ENCODE measurements around the gene HMGCLL1. TPM values are rescaled to one million over a fixed set of nuclear protein-coding genes. Genes with fewer than 3 reads are reported as not detected.

The HMGCLL1 gene
- polyA plus RNA-seq, 1 of the 3 experiments (the other 2 are of a cell fraction): not detected

DNA sequence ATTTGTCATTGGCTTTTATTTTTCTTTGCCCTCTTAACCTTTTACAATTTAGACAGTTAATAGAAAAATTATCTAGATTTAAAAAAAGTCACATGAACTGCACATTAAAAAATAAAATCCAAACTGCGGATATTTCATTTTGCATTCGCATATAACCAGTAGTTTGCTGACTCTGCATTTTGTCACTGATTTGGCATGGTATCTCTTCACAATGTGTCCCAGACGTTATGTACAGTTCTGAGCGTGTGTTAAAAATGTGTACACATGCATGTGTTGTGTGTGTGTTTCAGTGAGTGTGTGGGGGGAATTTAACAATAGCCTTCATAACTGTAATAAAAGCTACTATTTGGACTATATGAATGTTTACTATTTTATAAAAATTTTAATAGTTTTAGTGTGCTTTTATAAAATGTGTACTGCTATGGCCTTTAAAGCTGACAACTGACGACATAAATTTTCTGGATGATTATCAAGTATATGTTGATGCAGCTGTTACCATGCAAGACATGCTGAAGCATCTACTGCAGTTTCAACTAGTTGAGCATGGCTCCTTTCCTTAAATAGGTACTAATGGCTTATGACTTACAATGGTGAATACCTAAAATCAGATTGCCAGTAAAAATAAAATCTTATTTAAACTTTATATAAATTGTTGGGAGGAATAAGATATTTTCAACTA, 67.7 kb downstream of the HMGCLL1 start:
- no peaks in the 10 kb centered on the region for H4K20me1 ChIP-seq (ENCODE audit: insufficient read depth)
- CTCF ChIA-PET: interaction anchor here (0.5 kb wide), 1 partner anchor 722 kb away, joined by 3 read pairs; no protein-coding TSS in a partner anchor
- no peaks in the 10 kb centered on the region for H3K9me3 ChIP-seq
- DNase-seq: no peak
- H3K27ac ChIP-seq (ENCODE audit: low read depth in 2 of 2, low read length in 1 of 2): no peak overlapping the region
- no peak overlapping the region for H3K4me3 ChIP-seq (ENCODE audit: low read depth in 2 of 2, low read length in 1 of 2)
- no peaks in the 10 kb centered on the region for H3K36me3 ChIP-seq (replicated peaks in 1 of 2; ENCODE audit: control insufficient read depth in 1 of 2, insufficient read depth in 2 of 2, low read length in 1 of 2)
- POLR2A ChIA-PET: no interaction called here
- no peaks in the 10 kb centered on the region for H3K27me3 ChIP-seq (ENCODE audit: insufficient read depth)
- H3F3A ChIP-seq (replicated peaks; ENCODE audit: insufficient read depth): no peaks in the 10 kb centered on the region
- no peaks in the 10 kb centered on the region for H3K9me2 ChIP-seq
- no peaks in the 10 kb centered on the region for H3K79me2 ChIP-seq (ENCODE audit: insufficient read depth)
- no peak overlapping the region for H2AFZ ChIP-seq (ENCODE audit: low read depth)
- H3K9ac ChIP-seq: no peak overlapping the region
- WGBS (ENCODE audit: low lambda C conversion rate): 71% methylated on average over 5 of the region's 5 CpGs
- TF ChIP-seq FOSL2 (IDR thresholded peaks at IDR 0.05; ENCODE audit: borderline replicate concordance, low read depth) (no peak), SIN3A (IDR thresholded peaks at IDR 0.05; ENCODE audit: borderline replicate concordance, low read depth, low read length) (no peak)
- no peak overlapping the region for H3K4me2 ChIP-seq
- no peaks in the 10 kb centered on the region for H3K4me1 ChIP-seq (ENCODE audit: control insufficient read depth in 1 of 2, insufficient read depth in 2 of 2, low read depth in 1 of 2, low read length in 1 of 2)

- no peaks in the 10 kb centered on the region for H3K27me3 ChIP-seq (ENCODE audit: insufficient read depth)
- POLR2A ChIA-PET: no interaction called here
Observed at GRCh38 chr6:55499591-55499990, 79.4 kb downstream of the HMGCLL1 start.

DNA sequence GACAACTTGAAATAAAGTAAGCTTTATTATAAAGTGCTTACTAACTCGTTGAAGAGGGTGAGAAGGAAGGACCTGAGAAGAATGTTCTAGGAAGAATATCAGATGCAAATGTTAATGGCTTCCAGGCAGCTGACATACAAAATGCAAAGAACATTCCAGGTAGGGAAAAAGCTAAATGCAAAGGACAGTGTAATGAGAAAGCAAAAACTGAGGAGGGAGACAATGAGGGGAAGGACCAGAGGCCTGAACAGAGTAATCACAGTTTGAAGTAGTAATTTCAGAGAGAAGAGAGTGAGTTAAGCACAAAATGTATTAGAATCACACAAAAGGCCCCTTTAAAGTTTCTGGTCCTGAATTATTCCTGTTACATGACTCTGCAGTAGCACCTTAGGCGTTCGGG, 81.3 kb downstream of the HMGCLL1 start:
- Histone ChIP-seq H3K9me2 (no peaks in the 10 kb centered on the region), H2AFZ (ENCODE audit: low read depth) (no peak overlapping the region), H3K4me3 (ENCODE audit: low read depth in 2 of 2, low read length in 1 of 2) (no peak overlapping the region), H3K36me3 (replicated peaks in 1 of 2; ENCODE audit: control insufficient read depth in 1 of 2, insufficient read depth in 2 of 2, low read length in 1 of 2) (no peaks in the 10 kb centered on the region), H3K4me1 (ENCODE audit: control insufficient read depth in 1 of 2, insufficient read depth in 2 of 2, low read depth in 1 of 2, low read length in 1 of 2) (no peaks in the 10 kb centered on the region), H3K79me2 (ENCODE audit: insufficient read depth) (no peaks in the 10 kb centered on the region), H4K20me1 (ENCODE audit: insufficient read depth) (no peaks in the 10 kb centered on the region), H3K27me3 (ENCODE audit: insufficient read depth) (no peaks in the 10 kb centered on the region), H3K9ac (no peak overlapping the region), H3F3A (replicated peaks; ENCODE audit: insufficient read depth) (no peaks in the 10 kb centered on the region), H3K9me3 (no peaks in the 10 kb centered on the region), H3K4me2 (no peak overlapping the region), H3K27ac (ENCODE audit: low read depth in 2 of 2, low read length in 1 of 2) (no peak overlapping the region)
- DNase-seq: no peak
- TF ChIP-seq EP300 (IDR thresholded peaks at IDR 0.05; ENCODE audit: borderline replicate concordance in 1 of 2, low read depth in 1 of 2, low read length in 1 of 2) (no peak), RFX5 (IDR thresholded peaks at IDR 0.05; ENCODE audit: low read length) (no peak), FOXJ3 (CRISPR knock-in tag; IDR thresholded peaks at IDR 0.05) (no peak), USF1 (IDR thresholded peaks at IDR 0.05; ENCODE audit: borderline replicate concordance, low read depth) (no peak), ELF1 (IDR thresholded peaks at IDR 0.05) (no peak), YY1 (IDR thresholded peaks at IDR 0.05; ENCODE audit: low read depth) (no peak), RCOR1 (IDR thresholded peaks at IDR 0.05; ENCODE audit: low read length) (no peak), MAX (IDR thresholded peaks at IDR 0.05; ENCODE audit: low read depth) (no peak), GATA2 (CRISPR knock-in tag; IDR thresholded peaks at IDR 0.05) (no peak)
- TF ChIP-seq, protein P1, sequence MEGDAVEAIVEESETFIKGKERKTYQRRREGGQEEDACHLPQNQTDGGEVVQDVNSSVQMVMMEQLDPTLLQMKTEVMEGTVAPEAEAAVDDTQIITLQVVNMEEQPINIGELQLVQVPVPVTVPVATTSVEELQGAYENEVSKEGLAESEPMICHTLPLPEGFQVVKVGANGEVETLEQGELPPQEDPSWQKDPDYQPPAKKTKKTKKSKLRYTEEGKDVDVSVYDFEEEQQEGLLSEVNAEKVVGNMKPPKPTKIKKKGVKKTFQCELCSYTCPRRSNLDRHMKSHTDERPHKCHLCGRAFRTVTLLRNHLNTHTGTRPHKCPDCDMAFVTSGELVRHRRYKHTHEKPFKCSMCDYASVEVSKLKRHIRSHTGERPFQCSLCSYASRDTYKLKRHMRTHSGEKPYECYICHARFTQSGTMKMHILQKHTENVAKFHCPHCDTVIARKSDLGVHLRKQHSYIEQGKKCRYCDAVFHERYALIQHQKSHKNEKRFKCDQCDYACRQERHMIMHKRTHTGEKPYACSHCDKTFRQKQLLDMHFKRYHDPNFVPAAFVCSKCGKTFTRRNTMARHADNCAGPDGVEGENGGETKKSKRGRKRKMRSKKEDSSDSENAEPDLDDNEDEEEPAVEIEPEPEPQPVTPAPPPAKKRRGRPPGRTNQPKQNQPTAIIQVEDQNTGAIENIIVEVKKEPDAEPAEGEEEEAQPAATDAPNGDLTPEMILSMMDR (IDR thresholded peaks at IDR 0.05): no peak
- POLR2A ChIA-PET: no interaction called here
- CTCF ChIA-PET: interaction anchor here (0.7 to 1.3 kb wide), 2 partner anchors 53 to 335 kb away, joined by 3 read pairs; no protein-coding TSS in a partner anchor
- 43% methylated on average over 3 of the region's 3 CpGs for WGBS (ENCODE audit: low lambda C conversion rate)

More at GRCh38 chr6:55499591-55499990, 79.4 kb downstream of the HMGCLL1 start:
- no peak for DNase-seq
- no peak overlapping the region for H2AFZ ChIP-seq (ENCODE audit: low read depth)
- H4K20me1 ChIP-seq (ENCODE audit: insufficient read depth): no peaks in the 10 kb centered on the region
- H3K9me3 ChIP-seq: no peaks in the 10 kb centered on the region
- no peak overlapping the region for H3K4me3 ChIP-seq (ENCODE audit: low read depth in 2 of 2, low read length in 1 of 2)
- H3K27ac ChIP-seq (ENCODE audit: low read depth in 2 of 2, low read length in 1 of 2): no peak overlapping the region
- no peaks in the 10 kb centered on the region for H3K36me3 ChIP-seq (replicated peaks in 1 of 2; ENCODE audit: control insufficient read depth in 1 of 2, insufficient read depth in 2 of 2, low read length in 1 of 2)
- H3K9ac ChIP-seq: no peak overlapping the region
- H3F3A ChIP-seq (replicated peaks; ENCODE audit: insufficient read depth): no peaks in the 10 kb centered on the region
- H3K4me2 ChIP-seq: no peak overlapping the region
- CTCF ChIA-PET: interaction anchor here (1.5 kb wide), 1 partner anchor 15 kb away, joined by 3 read pairs; no protein-coding TSS in a partner anchor
- TF ChIP-seq RFX5 (IDR thresholded peaks at IDR 0.05; ENCODE audit: low read length): no peak
- no peak for TF ChIP-seq FOSL2 (IDR thresholded peaks at IDR 0.05; ENCODE audit: borderline replicate concordance, low read depth)
- TF ChIP-seq ELF1 (IDR thresholded peaks at IDR 0.05): no peak
- TF ChIP-seq JUND (IDR thresholded peaks at IDR 0.05): no peak
- no peak for TF ChIP-seq MXI1 (IDR thresholded peaks at IDR 0.05; ENCODE audit: low read depth, low read length)
- no peak for TF ChIP-seq POLR2AphosphoS5 (IDR thresholded peaks at IDR 0.05; ENCODE audit: low read depth, low read length)
- TF ChIP-seq MEF2A (IDR thresholded peaks at IDR 0.05; ENCODE audit: borderline replicate concordance, low read depth): no peak
- TF ChIP-seq GABPA (IDR thresholded peaks at IDR 0.05; ENCODE audit: low read depth): no peak
- TF ChIP-seq EZH2phosphoT487 (IDR thresholded peaks at IDR 0.05; ENCODE audit: borderline replicate concordance, low read depth): no peak
- no peak for TF ChIP-seq EP300 (IDR thresholded peaks at IDR 0.05; ENCODE audit: borderline replicate concordance in 1 of 2, low read depth in 1 of 2, low read length in 1 of 2)
- TF ChIP-seq CHD2 (IDR thresholded peaks at IDR 0.05; ENCODE audit: low read length, partially characterized antibody): no peak
- no peak for TF ChIP-seq FOXJ3 (CRISPR knock-in tag; IDR thresholded peaks at IDR 0.05)
- no peak for TF ChIP-seq SMC3 (IDR thresholded peaks at IDR 0.05; ENCODE audit: low read depth, low read length)
- TF ChIP-seq RXRA (IDR thresholded peaks at IDR 0.05; ENCODE audit: borderline replicate concordance, low read depth): no peak
- no peak for TF ChIP-seq GATA2 (CRISPR knock-in tag; IDR thresholded peaks at IDR 0.05)
- no peaks in the 10 kb centered on the region for H3K9me2 ChIP-seq
- H3K79me2 ChIP-seq (ENCODE audit: insufficient read depth): no peaks in the 10 kb centered on the region
- H3K4me1 ChIP-seq (ENCODE audit: control insufficient read depth in 1 of 2, insufficient read depth in 2 of 2, low read depth in 1 of 2, low read length in 1 of 2): no peaks in the 10 kb centered on the region

Data from SK-N-SH (cell line).